HepG2 (cell line): Measurements from ENCODE around the gene SLC25A1. TPM values are rescaled to one million over a fixed set of nuclear protein-coding genes. Genes with fewer than 3 reads are reported as not detected.

Experiments
- ATAC-seq: fragments of 200-7000 bp; cut with Tn5 transposase; 3 replicates; pipeline ENCODE4 v1.9.1; 2020; ENCODE audit warnings: mild to moderate bottlenecking, moderate library complexity
- BruUV-seq: library from RNA; stranded (reverse); fragments of 400-500 nt; replicated peaks from 2 replicates; lab custom pipeline; 2021; lab: Mats Ljungman, UMichigan
- CTCF ChIA-PET: fragments of 300-600 bp; formaldehyde crosslinking; extraction: SDS; loops from one replicate; lab custom pipeline; 2021; ENCODE audit warnings: low total read pairs, inconsistent platforms, low intra/inter-chr PET ratio; lab: Yijun Ruan, JAX
- POLR2A ChIA-PET: fragments of 350-600 bp; sonication (Branson Sonifier 250); formaldehyde crosslinking; loops from one replicate; lab custom pipeline; 2020; ENCODE audit warnings: antibody characterized with exemption, inconsistent platforms; lab: Yijun Ruan, JAX
- DNase-seq: peaks from one replicate; pipeline ENCODE4 v3.0.0-alpha.2; 2015; ENCODE audit warnings: low spot score
- FAIRE-seq: peaks from 3 replicates; lab custom pipeline; 2011; peaks lifted over from hg19 to GRCh38; lab: Jason Lieb, UNC
- H2AFZ ChIP-seq: one replicate; pipeline ENCODE4 v1.6.1; 2011; ENCODE audit warnings: low read length, inconsistent platforms
- H3K27ac ChIP-seq: fragments of 300-600 bp; 3 replicates; pipeline ENCODE4 v1.8.0; 2011; ENCODE audit warnings: mixed run types, mild to moderate bottlenecking, mixed read lengths, low read length, inconsistent platforms; ENCODE audit not compliant: insufficient read depth; ENCODE audit errors: extremely low read length
- H3K27me3 ChIP-seq, 2 experiments: fragments of 200-600 bp in 1 of 2; 2 replicates in 1 of 2; 3 replicates in 1 of 2; pipeline versions ENCODE4 v1.6.0 to v1.8.0; 2011; ENCODE audit warnings: low read length in 2 of 2, mild to moderate bottlenecking in 2 of 2, moderate library complexity in 2 of 2, inconsistent platforms in 1 of 2; ENCODE audit not compliant: insufficient read depth in 2 of 2, control insufficient read depth in 1 of 2
- H3K36me3 ChIP-seq, 2 experiments: fragments of 200-600 bp in 1 of 2; replicated peaks in 1 of 2; 2 replicates in 1 of 2; 3 replicates in 1 of 2; pipeline versions ENCODE4 v1.5.1 to v1.8.0; 2011; ENCODE audit warnings: low read length in 2 of 2, inconsistent platforms in 1 of 2; ENCODE audit not compliant: insufficient read depth in 2 of 2, control insufficient read depth in 1 of 2
- H3K4me1 ChIP-seq: 2 replicates; pipeline ENCODE4 v1.5.1; 2012; ENCODE audit warnings: low read length, inconsistent platforms; ENCODE audit not compliant: insufficient read depth
- H3K4me2 ChIP-seq: 2 replicates; pipeline ENCODE4 v1.6.0; 2011; ENCODE audit warnings: low read depth, low read length, inconsistent platforms
- H3K4me3 ChIP-seq, 3 experiments: fragments of 200-600 bp in 1 of 3; sonication (generic), shearing (Covaris generic) in 1 of 3; replicated peaks in 1 of 3; 2 replicates each; pipeline ENCODE4 v1.5.1; 2011 to 2016; ENCODE audit warnings: low read length in 3 of 3, inconsistent platforms in 2 of 3, low read depth in 2 of 3, mild to moderate bottlenecking in 2 of 3, control low read depth in 1 of 3, mixed read lengths in 1 of 3; ENCODE audit not compliant: insufficient read depth in 1 of 3
- H3K79me2 ChIP-seq: one replicate; pipeline ENCODE4 v1.6.1; 2011; ENCODE audit warnings: low read length, inconsistent platforms; ENCODE audit not compliant: insufficient read depth
- H3K9ac ChIP-seq: 2 replicates; pipeline ENCODE4 v1.6.0; 2011; ENCODE audit warnings: mild to moderate bottlenecking, low read depth, low read length, inconsistent platforms; ENCODE audit not compliant: insufficient read depth
- H3K9me3 ChIP-seq: 2 replicates; pipeline ENCODE4 v1.5.1; 2012; ENCODE audit warnings: mild to moderate bottlenecking, low read length
- H4K20me1 ChIP-seq: 2 replicates; pipeline ENCODE4 v1.6.0; 2011; ENCODE audit warnings: inconsistent platforms, mild to moderate bottlenecking, low read length, moderate library complexity; ENCODE audit not compliant: insufficient read depth
- CBFB ChIP-seq: sonication (generic); formaldehyde crosslinking; IDR thresholded peaks from 2 replicates; pipeline ENCODE4 v1.4.0; 2020; ENCODE audit warnings: missing genetic modification reagents
- CHCHD3 ChIP-seq: sonication (generic); formaldehyde crosslinking; IDR thresholded peaks from 2 replicates; pipeline ENCODE4 v1.8.0; 2022; ENCODE audit warnings: mild to moderate bottlenecking, missing genetic modification reagents, moderate library complexity
- ZKSCAN8 ChIP-seq: IDR thresholded peaks from 2 replicates; pipeline ENCODE4 v1.6.1; 2016; ENCODE audit warnings: borderline replicate concordance, missing genetic modification reagents, missing compliant biosample characterization
- WGBS: methylation state at CpG from one replicate; pipeline ENCODE4 v1.1.6; 2017; ENCODE audit warnings: low lambda C conversion rate; 5-methylcytosine and 5-hydroxymethylcytosine counted together
- in situ Hi-C: cut with HindIII; loops from 2 replicates; pipeline ENCODE4 v1.10.0; 2017; ENCODE audit warnings: low pct_unique_long_range_greater_than_20kb; ENCODE audit not compliant: extremely low pct_ligation_motif_present
- intact Hi-C: fragments of 100-400 bp; cut with micrococcal nuclease; formaldehyde crosslinking; loops from one replicate; pipeline ENCODE4 v1.10.0; 2022; ENCODE audit not compliant: unreplicated experiment
- polyA plus RNA-seq, 8 experiments: library from polyadenylated mRNA; depleted of rRNA in 3 of 8; stranded (reverse) in 7 of 8; unstranded in 1 of 8; fragments of >200 nt; fragmentation: Illumina TruSeq in 4 of 8; extraction: Trizol in 4 of 8; gene quantifications; 2 replicates each; pipeline versions ENCODE4 v1.2.1 to v1.2.3, GENCODE V29; 2011 to 2016; ENCODE audit warnings: low read depth in 4 of 8, missing spikeins in 1 of 8, mixed read lengths in 1 of 8; ENCODE audit not compliant: insufficient read depth in 1 of 8
- total RNA-seq, 5 experiments: library from RNA; depleted of rRNA; stranded (reverse); fragments of >200 nt; fragmentation: Illumina TruSeq; extraction: Trizol; gene quantifications; 2 replicates each; pipeline ENCODE4 v1.2.3, GENCODE V29; 2016; ENCODE audit warnings: low read depth in 1 of 5

SLC25A1 gene
- total and polyA plus RNA-seq, 2 of the 13 experiments (the other 11 are each of a cell fraction or from before 2014, with no cell fraction given): 49.4 to 161 TPM

DNA sequence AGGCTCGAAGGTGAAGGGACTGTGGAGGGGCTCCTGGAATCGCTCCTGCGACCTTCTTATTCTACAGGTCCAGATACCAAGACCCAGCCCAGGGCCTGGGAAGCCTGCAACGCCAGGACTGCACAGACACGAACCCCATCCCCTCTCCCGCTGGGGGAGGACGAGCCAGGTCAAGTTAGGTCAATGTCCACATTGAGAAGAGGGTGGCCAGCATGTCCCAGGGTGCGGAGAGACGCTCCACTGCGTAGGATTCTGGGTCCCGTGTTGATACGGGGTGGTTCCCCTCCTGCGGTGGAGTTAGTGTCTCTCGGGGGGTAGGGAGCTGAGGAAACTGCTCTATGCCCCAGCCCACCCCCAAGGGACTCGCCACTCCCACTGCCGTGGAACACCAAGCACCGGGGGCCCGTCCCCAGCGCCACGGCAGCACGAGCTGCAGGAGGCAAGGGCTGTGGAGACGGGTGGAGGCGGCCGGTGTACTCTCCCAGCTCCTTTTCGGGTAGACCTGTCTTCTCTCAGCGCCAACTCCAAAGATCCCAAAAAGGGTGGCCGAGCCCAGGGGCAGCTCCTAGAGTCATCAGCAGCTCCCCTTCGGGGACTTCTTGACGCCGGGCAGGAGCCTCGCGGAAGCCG is 30.0 kb downstream of the SLC25A1 start:
- peaks cover 7 to 59% of the 10 kb centered on the region in 2 experiments; a peak in 4 of 5 replicates for H3K27me3 ChIP-seq
- no peaks in the 10 kb centered on the region for H3K36me3 ChIP-seq
- H3K27ac ChIP-seq: no peak overlapping the region
- no TSS peak for BruUV-seq
- H3K4me1 ChIP-seq: peaks cover 11% of the 10 kb centered on the region
- ChIA-PET CTCF (no interaction called here), POLR2A (no interaction called here)
- no peak overlapping the region for H2AFZ ChIP-seq
- H3K4me3 ChIP-seq: no peak overlapping the region
- no peaks in the 10 kb centered on the region for H3K9me3 ChIP-seq
- no peak for DNase-seq
- H3K9ac ChIP-seq: no peak overlapping the region
- 68% methylated on average over 5 of the region's 33 CpGs for WGBS
- H3K79me2 ChIP-seq: peaks cover 9% of the 10 kb centered on the region
- H3K4me2 ChIP-seq: 0 out of 2 replicates have a peak overlapping the region, but pooled peaks have one; percentile 3
- no peak for TF ChIP-seq ZKSCAN8 (CRISPR knock-in tag)
- TF ChIP-seq CHCHD3 (CRISPR knock-in tag): no peak
- in situ Hi-C loops: no loop called here
- intact Hi-C loops: no loop called here
- no peak for ATAC-seq
- no peak for FAIRE-seq
- no peaks in the 10 kb centered on the region for H4K20me1 ChIP-seq

DNA sequence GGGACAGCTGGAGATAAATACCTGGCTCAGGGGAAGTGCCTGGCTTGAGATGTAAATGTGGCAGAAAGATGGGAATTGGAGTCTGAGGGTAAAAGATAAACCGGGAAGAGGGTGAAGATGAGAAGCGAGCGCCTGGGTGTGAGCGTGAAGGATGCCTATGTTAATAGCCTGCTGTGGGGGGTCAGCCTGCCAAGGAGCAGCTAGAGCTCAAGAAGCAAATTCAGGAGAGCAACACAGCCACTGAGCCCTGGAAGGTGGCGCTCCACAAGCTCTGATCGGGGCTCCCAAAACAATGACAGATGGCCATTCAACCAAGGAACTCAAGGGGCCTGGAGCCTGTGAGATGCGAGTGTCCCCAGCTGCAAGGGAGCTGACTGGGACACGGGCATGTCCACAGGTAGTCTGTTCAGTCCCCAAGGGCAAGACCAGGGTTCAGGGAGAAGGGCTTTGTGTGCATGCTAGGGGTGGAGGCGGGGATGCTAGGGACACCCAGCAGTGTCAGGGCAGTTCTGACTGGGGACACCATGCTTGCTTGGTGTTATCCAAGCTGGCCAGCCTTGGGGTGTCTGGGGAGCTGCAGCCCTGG is 31.2 kb downstream of the SLC25A1 start:
- intact Hi-C loops (no loop called here), in situ Hi-C loops (no loop called here)
- Histone ChIP-seq H3K27me3 (peaks cover 7 to 54% of the 10 kb centered on the region in 2 experiments; a peak in 4 of 5 replicates), H3K4me1 (peaks cover 17% of the 10 kb centered on the region), H3K27ac (no peak overlapping the region), H3K79me2 (peaks cover 13% of the 10 kb centered on the region), H3K36me3 (peaks cover 0 to 2% of the 10 kb centered on the region in 2 experiments; a peak in 2 of 5 replicates), H3K9me3 (no peaks in the 10 kb centered on the region), H2AFZ (no peak overlapping the region), H3K9ac (no peak overlapping the region), H3K4me2 (no peak overlapping the region), H4K20me1 (no peaks in the 10 kb centered on the region), H3K4me3 (no peak overlapping the region)
- no TSS peak for BruUV-seq
- no peak for ATAC-seq
- no peak for DNase-seq
- no peak for FAIRE-seq
- ChIA-PET POLR2A (interaction anchor here (0.9 kb wide), 1 partner anchor 31 kb away, joined by 3 read pairs; the partner anchor contains the start of gene SLC25A1), CTCF (no interaction called here)
- WGBS: 41% methylated on average over 4 of the region's 9 CpGs
- TF ChIP-seq CBFB (CRISPR knock-in tag): no peak
